ENCODE results near the gene CBX6. TPM values are rescaled to one million over a fixed set of nuclear protein-coding genes. Genes with fewer than 3 reads are reported as not detected.

Gene CBX6
- total RNA-seq, 1 experiment from 2014 or later = 31.4 TPM

- no peaks in the 10 kb centered on the region for H3K79me1 ChIP-seq (ENCODE audit: insufficient read depth, low read depth, low read length, poor library complexity, severe bottlenecking)
- no CpG with 5 or more reads among the region's 1 CpG for WGBS (ENCODE audit: extremely low coverage, insufficient read length, low lambda C conversion rate)
- no peak overlapping the region for H2BK15ac ChIP-seq (ENCODE audit: low read depth, low read length)
- Mint-ChIP-seq H3K9me3 (no peaks in the 10 kb centered on the region; a peak in 1 of 5 replicates), H3K4me3 (no peak overlapping the region), H3K4me1 (peaks cover 13 to 22% of the 10 kb centered on the region in 2 experiments), H3K27ac (no peak overlapping the region), H3K36me3 (ENCODE audit: insufficient read depth in 1 of 3, low read depth in 3 of 3) (peaks cover 0 to 2% (median 0%) of the 10 kb centered on the region in 3 experiments; a peak in 2 of 7 replicates), H3K27me3 (ENCODE audit: low read depth) (peaks cover 85% of the 10 kb centered on the region)
- no peak overlapping the region for H3K14ac ChIP-seq (ENCODE audit: insufficient read depth, low read length)
- TF ChIP-seq CTCF (conservative IDR thresholded peaks at IDR 0.05) = no peak
- H3K79me2 ChIP-seq (ENCODE audit: insufficient read depth, low read length) = no peaks in the 10 kb centered on the region
- H3K9me3 ChIP-seq (ENCODE audit: control insufficient read depth, low read depth, low read length) = no peaks in the 10 kb centered on the region
- H2BK20ac ChIP-seq (ENCODE audit: low read depth, low read length, poor library complexity, severe bottlenecking) = no peak overlapping the region
- no peak overlapping the region for H3K9ac ChIP-seq (ENCODE audit: extremely low read depth, insufficient read length, low read length)
- H3K4ac ChIP-seq (ENCODE audit: low read depth, low read length) = no peak overlapping the region
- no peak overlapping the region for H2BK5ac ChIP-seq (ENCODE audit: insufficient read length, low read length)
- H3K27me3 ChIP-seq (ENCODE audit: insufficient read depth, low read length) = peaks cover 19% of the 10 kb centered on the region; the same call in 1 of the 2 replicates
- no peak overlapping the region for H3K23ac ChIP-seq (ENCODE audit: insufficient read length, low read depth, low read length)
- H3K4me1 ChIP-seq (ENCODE audit: insufficient read depth, low read length) = no peaks in the 10 kb centered on the region
- DNase-seq = no peak
- H4K91ac ChIP-seq (ENCODE audit: insufficient read length, low read depth, low read length) = no peak overlapping the region
- no peak overlapping the region for H3K18ac ChIP-seq (ENCODE audit: insufficient read length, low read depth, low read length)
- no peak overlapping the region for H2AFZ ChIP-seq (ENCODE audit: low read length)
- no peak overlapping the region for H4K8ac ChIP-seq (replicated peaks; ENCODE audit: insufficient read length, low read depth, low read length)
- H2BK120ac ChIP-seq (ENCODE audit: low read depth, low read length, poor library complexity, severe bottlenecking) = no peak overlapping the region
- H3K27ac ChIP-seq (ENCODE audit: insufficient read length, low read depth, low read length) = no peak overlapping the region
- peaks cover 5% of the 10 kb centered on the region for H4K20me1 ChIP-seq (ENCODE audit: control insufficient read depth, insufficient read depth, insufficient read length)
- H2AK5ac ChIP-seq (ENCODE audit: insufficient read length, low read length) = no peak overlapping the region
- H3K56ac ChIP-seq (ENCODE audit: insufficient read length, low read depth, low read length) = no peak overlapping the region
- H3K4me2 ChIP-seq (ENCODE audit: insufficient read depth, insufficient read length, low read length) = no peak overlapping the region
- no peak overlapping the region for H4K5ac ChIP-seq (ENCODE audit: insufficient read length, low read depth, low read length)
- no peak overlapping the region for H3T11ph ChIP-seq (ENCODE audit: low read length)
- H3K23me2 ChIP-seq (ENCODE audit: insufficient read length, low read depth, low read length, poor library complexity, severe bottlenecking) = peaks cover 4% of the 10 kb centered on the region
- no peak overlapping the region for H2BK12ac ChIP-seq (ENCODE audit: insufficient read length, low read depth, low read length)
These were observed 25.6 kb downstream of the CBX6 start for GRCh38 chr22:38846412-38846811.
